IPS DF 6.9 (cell line): ENCODE measurements around the gene TRPV5.

Source experiments
- DNase-seq: peaks from one replicate; pipeline ENCODE4 v3.0.0-alpha.2; 2013; ENCODE audit warnings: low read depth, low spot score
- H3K27ac ChIP-seq: one replicate; pipeline ENCODE4 v1.5.1; 2013; ENCODE audit warnings: low read length, control low read depth
- H3K27me3 ChIP-seq: 2 replicates; pipeline ENCODE4 v1.6.1; 2013; ENCODE audit warnings: mild to moderate bottlenecking, low read length; ENCODE audit not compliant: control insufficient read depth, insufficient read depth
- H3K36me3 ChIP-seq: 2 replicates; pipeline ENCODE4 v1.6.1; 2013; ENCODE audit warnings: low read length; ENCODE audit not compliant: control insufficient read depth, insufficient read depth
- H3K4me1 ChIP-seq: 2 replicates; pipeline ENCODE4 v1.6.1; 2013; ENCODE audit warnings: low read length; ENCODE audit not compliant: control insufficient read depth, insufficient read depth
- H3K4me3 ChIP-seq: 2 replicates; pipeline ENCODE4 v1.5.1; 2013; ENCODE audit warnings: mild to moderate bottlenecking, low read length
- H3K9me3 ChIP-seq: 2 replicates; pipeline ENCODE4 v1.6.1; 2013; ENCODE audit warnings: low read length, inconsistent platforms; ENCODE audit not compliant: control insufficient read depth, insufficient read depth
- WGBS: extraction: QIAGEN DNeasy Blood & Tissue Kit; methylation state at CpG from one replicate; pipeline ENCODE4 v1.1.7; 2013; ENCODE audit warnings: mixed read lengths, missing lambda C conversion rate; ENCODE audit not compliant: insufficient read length, insufficient coverage; 5-methylcytosine and 5-hydroxymethylcytosine counted together

TRPV5 gene

GRCh38 chr7:142879060-142879459 is 54.5 kb downstream of the TRPV5 start:
- no peaks in the 10 kb centered on the region for H3K27me3 ChIP-seq
- no peak overlapping the region for H3K27ac ChIP-seq
- no peaks in the 10 kb centered on the region for H3K9me3 ChIP-seq
- no peaks in the 10 kb centered on the region for H3K4me1 ChIP-seq
- no peaks in the 10 kb centered on the region for H3K36me3 ChIP-seq
- H3K4me3 ChIP-seq, result no peak overlapping the region
- no CpG with 5 or more reads among the region's 5 CpGs for WGBS
- no peak for DNase-seq

- DNase-seq, result no peak
- no CpG with 5 or more reads among the region's 3 CpGs for WGBS
- Histone ChIP-seq H3K4me1 (no peaks in the 10 kb centered on the region; the same call in 1 of the 2 replicates), H3K4me3 (no peak overlapping the region), H3K27me3 (no peaks in the 10 kb centered on the region), H3K36me3 (no peaks in the 10 kb centered on the region), H3K27ac (no peak overlapping the region), H3K9me3 (no peaks in the 10 kb centered on the region)
Observed at GRCh38 chr7:142878315-142878714, 55.2 kb downstream of the TRPV5 start.

GRCh38 chr7:142876991-142877910 is 56.3 kb downstream of the TRPV5 start:
- no peak for DNase-seq
- Histone ChIP-seq H3K27ac (no peak overlapping the region), H3K4me1 (no peaks in the 10 kb centered on the region; the same call in 1 of the 2 replicates), H3K4me3 (no peak overlapping the region), H3K9me3 (no peaks in the 10 kb centered on the region), H3K36me3 (no peaks in the 10 kb centered on the region), H3K27me3 (no peaks in the 10 kb centered on the region)
- no CpG with 5 or more reads among the region's 18 CpGs for WGBS

GRCh38 chr7:142876236-142876960 is 57.1 kb downstream of the TRPV5 start:
- no peak for DNase-seq
- H3K4me3 ChIP-seq, result no peak overlapping the region
- no CpG with 5 or more reads among the region's 9 CpGs for WGBS
- H3K27ac ChIP-seq, result no peak overlapping the region
- H3K27me3 ChIP-seq, result no peaks in the 10 kb centered on the region
- H3K9me3 ChIP-seq, result no peaks in the 10 kb centered on the region
- H3K36me3 ChIP-seq, result no peaks in the 10 kb centered on the region
- no peaks in the 10 kb centered on the region; the same call in 1 of the 2 replicates for H3K4me1 ChIP-seq

- Histone ChIP-seq H3K36me3 (no peaks in the 10 kb centered on the region), H3K4me1 (no peaks in the 10 kb centered on the region; the same call in 1 of the 2 replicates), H3K4me3 (no peak overlapping the region), H3K9me3 (no peaks in the 10 kb centered on the region), H3K27me3 (no peaks in the 10 kb centered on the region), H3K27ac (no peak overlapping the region)
- WGBS, result no CpG with 5 or more reads among the region's 14 CpGs
- DNase-seq, result no peak
Observed at GRCh38 chr7:142875456-142875855, 58.1 kb downstream of the TRPV5 start.

GRCh38 chr7:142874837-142875236 is 58.7 kb downstream of the TRPV5 start:
- H3K9me3 ChIP-seq, result no peaks in the 10 kb centered on the region

GRCh38 chr7:142874409-142874808 is 59.1 kb downstream of the TRPV5 start:
- no peak for DNase-seq
- no CpG with 5 or more reads among the region's 7 CpGs for WGBS
- H3K36me3 ChIP-seq, result no peaks in the 10 kb centered on the region

More at GRCh38 chr7:142874837-142875236, 58.7 kb downstream of the TRPV5 start:
- no peak for DNase-seq
- WGBS, result no CpG with 5 or more reads among the region's 6 CpGs
- Histone ChIP-seq H3K4me1 (no peaks in the 10 kb centered on the region; the same call in 1 of the 2 replicates), H3K36me3 (no peaks in the 10 kb centered on the region), H3K27ac (no peak overlapping the region), H3K27me3 (no peaks in the 10 kb centered on the region), H3K4me3 (no peak overlapping the region)

GRCh38 chr7:142873871-142874270 is 59.7 kb downstream of the TRPV5 start:
- no peaks in the 10 kb centered on the region for H3K36me3 ChIP-seq
- DNase-seq, result no peak
- H3K27ac ChIP-seq, result no peak overlapping the region
- H3K4me1 ChIP-seq, result no peaks in the 10 kb centered on the region; the same call in 1 of the 2 replicates
- H3K9me3 ChIP-seq, result no peaks in the 10 kb centered on the region
- H3K4me3 ChIP-seq, result no peak overlapping the region
- no peaks in the 10 kb centered on the region for H3K27me3 ChIP-seq
- no CpG with 5 or more reads among the region's 5 CpGs for WGBS

More at GRCh38 chr7:142874409-142874808, 59.1 kb downstream of the TRPV5 start:
- Histone ChIP-seq H3K27me3 (no peaks in the 10 kb centered on the region), H3K27ac (no peak overlapping the region), H3K9me3 (no peaks in the 10 kb centered on the region), H3K4me1 (no peaks in the 10 kb centered on the region; the same call in 1 of the 2 replicates), H3K4me3 (no peak overlapping the region)

GRCh38 chr7:142873281-142873784 is 60.2 kb downstream of the TRPV5 start:
- H3K4me1 ChIP-seq, result no peaks in the 10 kb centered on the region; the same call in 1 of the 2 replicates
- no peak overlapping the region for H3K27ac ChIP-seq
- no peaks in the 10 kb centered on the region for H3K27me3 ChIP-seq
- no CpG with 5 or more reads among the region's 11 CpGs for WGBS
- H3K36me3 ChIP-seq, result no peaks in the 10 kb centered on the region
- no peak overlapping the region for H3K4me3 ChIP-seq
- DNase-seq, result no peak
- H3K9me3 ChIP-seq, result no peaks in the 10 kb centered on the region

GRCh38 chr7:142872106-142872675 is 61.4 kb downstream of the TRPV5 start:
- no peaks in the 10 kb centered on the region; the same call in 1 of the 2 replicates for H3K36me3 ChIP-seq
- H3K27ac ChIP-seq, result no peak overlapping the region
- no peaks in the 10 kb centered on the region; the same call in 1 of the 2 replicates for H3K4me1 ChIP-seq
- no CpG with 5 or more reads among the region's 15 CpGs for WGBS
- no peak overlapping the region for H3K4me3 ChIP-seq
- H3K27me3 ChIP-seq, result no peaks in the 10 kb centered on the region
- H3K9me3 ChIP-seq, result no peaks in the 10 kb centered on the region
- no peak for DNase-seq
